HepG2 (cell line): ENCODE measurements around the gene HSD3B7. TPM values are rescaled to one million over a fixed set of nuclear protein-coding genes. Genes with fewer than 3 reads are reported as not detected.

Experiments used
- ATRX ChIP-seq: sonication (generic); formaldehyde crosslinking; IDR thresholded peaks from 2 replicates; pipeline ENCODE4 v1.4.0; 2020; ENCODE audit warnings: missing genetic modification reagents, borderline replicate concordance
- FLYWCH1 ChIP-seq: sonication (generic); formaldehyde crosslinking; IDR thresholded peaks from 2 replicates; pipeline ENCODE4 v1.8.1; 2023; ENCODE audit warnings: mild to moderate bottlenecking, missing genetic modification reagents
- FOSL1 ChIP-seq: sonication (generic); formaldehyde crosslinking; IDR thresholded peaks from 2 replicates; pipeline ENCODE4 v1.9.0; 2021; ENCODE audit warnings: missing genetic modification reagents, borderline replicate concordance
- GATAD2A ChIP-seq: IDR thresholded peaks from 2 replicates; pipeline ENCODE4 v1.6.1; 2016
- HNRNPK ChIP-seq: fragments of 200-400 bp; formaldehyde crosslinking; IDR thresholded peaks from 2 replicates; pipeline ENCODE4 v1.6.1; 2018; ENCODE audit warnings: low read length, low read depth, moderate library complexity, mild to moderate bottlenecking; ENCODE audit not compliant: poor library complexity, severe bottlenecking
- ISX ChIP-seq: sonication (generic); formaldehyde crosslinking; conservative IDR thresholded peaks from 2 replicates; pipeline ENCODE4 v1.5.0; 2020; ENCODE audit warnings: missing genetic modification reagents
- MZF1 ChIP-seq: sonication (generic); formaldehyde crosslinking; IDR thresholded peaks from 2 replicates; pipeline ENCODE4 v1.8.1; 2023; ENCODE audit warnings: mild to moderate bottlenecking, missing genetic modification reagents, borderline replicate concordance
- RFXANK ChIP-seq: IDR thresholded peaks from 2 replicates; pipeline ENCODE4 v1.6.1; 2016
- RXRB ChIP-seq: IDR thresholded peaks from 2 replicates; pipeline ENCODE4 v1.6.1; 2016; ENCODE audit warnings: borderline replicate concordance, missing genetic modification reagents, missing compliant biosample characterization
- ZNF205 ChIP-seq: IDR thresholded peaks from 2 replicates; pipeline ENCODE4 v1.6.1; 2018; ENCODE audit warnings: missing biosample characterization, missing genetic modification reagents
- ZNF44 ChIP-seq: sonication (generic); formaldehyde crosslinking; IDR thresholded peaks from 2 replicates; pipeline ENCODE4 v1.5.1; 2020; ENCODE audit warnings: mild to moderate bottlenecking, missing genetic modification reagents
- ZNF501 ChIP-seq: sonication (generic); formaldehyde crosslinking; IDR thresholded peaks from 2 replicates; pipeline ENCODE4 v1.5.1; 2020; ENCODE audit warnings: mild to moderate bottlenecking, moderate library complexity, missing genetic modification reagents
- polyA plus RNA-seq, 8 experiments: library from polyadenylated mRNA; depleted of rRNA in 3 of 8; stranded (reverse) in 7 of 8; unstranded in 1 of 8; fragments of >200 nt; fragmentation: Illumina TruSeq in 4 of 8; extraction: Trizol in 4 of 8; gene quantifications; 2 replicates each; pipeline versions ENCODE4 v1.2.1 to v1.2.3, GENCODE V29; 2011 to 2016; ENCODE audit warnings: low read depth in 4 of 8, missing spikeins in 1 of 8, mixed read lengths in 1 of 8; ENCODE audit not compliant: insufficient read depth in 1 of 8
- total RNA-seq, 5 experiments: library from RNA; depleted of rRNA; stranded (reverse); fragments of >200 nt; fragmentation: Illumina TruSeq; extraction: Trizol; gene quantifications; 2 replicates each; pipeline ENCODE4 v1.2.3, GENCODE V29; 2016; ENCODE audit warnings: low read depth in 1 of 5
- TF ChIP-seq, protein P1 (sequence below), 2 experiments: fragments of 450-650 bp in 1 of 2; sonication (generic) in 1 of 2; formaldehyde crosslinking in 1 of 2; IDR thresholded peaks; 2 replicates each; pipeline versions ENCODE4 v1.6.1 to v1.8.0; 2016 to 2022; ENCODE audit warnings: antibody characterized with exemption in 1 of 2, mild to moderate bottlenecking in 1 of 2, missing genetic modification reagents in 1 of 2

HSD3B7 gene
- total and polyA plus RNA-seq, 2 of the 13 experiments (the other 11 are each of a cell fraction or from before 2014, with no cell fraction given): 32.9 to 69.7 TPM

GRCh38 chr16:30953511-30954124 is 31.4 kb upstream of the HSD3B7 start (continued):
- TF ChIP-seq HNRNPK: no peak
- TF ChIP-seq RFXANK (CRISPR knock-in tag): no peak
- TF ChIP-seq GATAD2A (CRISPR knock-in tag): peak; percentile 68
- no peak; the same call in 1 of the 2 replicates for TF ChIP-seq ZNF44 (CRISPR knock-in tag)
- no peak for TF ChIP-seq FOSL1 (CRISPR knock-in tag)
- 0 out of 2 replicates have a peak, but pooled peaks have one; percentile 16 for TF ChIP-seq ZNF205
- TF ChIP-seq ISX: no peak
- peak; percentile 60; the same call in 1 of the 2 replicates for TF ChIP-seq ZNF501 (CRISPR knock-in tag)
- TF ChIP-seq FLYWCH1 (CRISPR knock-in tag): no peak
- TF ChIP-seq, protein P1, sequence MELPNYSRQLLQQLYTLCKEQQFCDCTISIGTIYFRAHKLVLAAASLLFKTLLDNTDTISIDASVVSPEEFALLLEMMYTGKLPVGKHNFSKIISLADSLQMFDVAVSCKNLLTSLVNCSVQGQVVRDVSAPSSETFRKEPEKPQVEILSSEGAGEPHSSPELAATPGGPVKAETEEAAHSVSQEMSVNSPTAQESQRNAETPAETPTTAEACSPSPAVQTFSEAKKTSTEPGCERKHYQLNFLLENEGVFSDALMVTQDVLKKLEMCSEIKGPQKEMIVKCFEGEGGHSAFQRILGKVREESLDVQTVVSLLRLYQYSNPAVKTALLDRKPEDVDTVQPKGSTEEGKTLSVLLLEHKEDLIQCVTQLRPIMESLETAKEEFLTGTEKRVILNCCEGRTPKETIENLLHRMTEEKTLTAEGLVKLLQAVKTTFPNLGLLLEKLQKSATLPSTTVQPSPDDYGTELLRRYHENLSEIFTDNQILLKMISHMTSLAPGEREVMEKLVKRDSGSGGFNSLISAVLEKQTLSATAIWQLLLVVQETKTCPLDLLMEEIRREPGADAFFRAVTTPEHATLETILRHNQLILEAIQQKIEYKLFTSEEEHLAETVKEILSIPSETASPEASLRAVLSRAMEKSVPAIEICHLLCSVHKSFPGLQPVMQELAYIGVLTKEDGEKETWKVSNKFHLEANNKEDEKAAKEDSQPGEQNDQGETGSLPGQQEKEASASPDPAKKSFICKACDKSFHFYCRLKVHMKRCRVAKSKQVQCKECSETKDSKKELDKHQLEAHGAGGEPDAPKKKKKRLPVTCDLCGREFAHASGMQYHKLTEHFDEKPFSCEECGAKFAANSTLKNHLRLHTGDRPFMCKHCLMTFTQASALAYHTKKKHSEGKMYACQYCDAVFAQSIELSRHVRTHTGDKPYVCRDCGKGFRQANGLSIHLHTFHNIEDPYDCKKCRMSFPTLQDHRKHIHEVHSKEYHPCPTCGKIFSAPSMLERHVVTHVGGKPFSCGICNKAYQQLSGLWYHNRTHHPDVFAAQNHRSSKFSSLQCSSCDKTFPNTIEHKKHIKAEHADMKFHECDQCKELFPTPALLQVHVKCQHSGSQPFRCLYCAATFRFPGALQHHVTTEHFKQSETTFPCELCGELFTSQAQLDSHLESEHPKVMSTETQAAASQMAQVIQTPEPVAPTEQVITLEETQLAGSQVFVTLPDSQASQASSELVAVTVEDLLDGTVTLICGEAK (IDR thresholded peaks at IDR 0.05): no peak
- TF ChIP-seq, protein P1 (CRISPR knock-in tag; IDR thresholded peaks at IDR 0.05): no peak; the same call in 1 of the 2 replicates
- TF ChIP-seq ATRX: no peak
- TF ChIP-seq MZF1: no peak
- TF ChIP-seq RXRB (CRISPR knock-in tag): peak; percentile 86
